GM18909 (cell line): Measurements from ENCODE around the gene SLC37A1.

Source experiments
- ATAC-seq: cut with Tn5 transposase; IDR thresholded peaks from one replicate; pipeline ENCODE4 v1.9.1; 2021; ENCODE audit warnings: mild to moderate bottlenecking; ENCODE audit not compliant: unreplicated experiment, poor library complexity

Gene SLC37A1

GRCh38 chr21:42556476-42556875 lies 42.8 kb downstream of the SLC37A1 start:
- ATAC-seq: no peak

- no peak for ATAC-seq
Measured at GRCh38 chr21:42556960-42557359, 43.3 kb downstream of the SLC37A1 start.

- ATAC-seq: no peak
Measured at GRCh38 chr21:42557420-42557819, 43.8 kb downstream of the SLC37A1 start.

GRCh38 chr21:42558368-42558767 lies 44.7 kb downstream of the SLC37A1 start:
- no peak for ATAC-seq

- no peak for ATAC-seq
Measured at GRCh38 chr21:42558846-42559245, 45.2 kb downstream of the SLC37A1 start.

- no peak for ATAC-seq
Measured at GRCh38 chr21:42559326-42559725, 45.7 kb downstream of the SLC37A1 start.

- ATAC-seq: no peak
Measured at GRCh38 chr21:42560517-42561179, 47.0 kb downstream of the SLC37A1 start.

GRCh38 chr21:42561762-42562650 lies 48.4 kb downstream of the SLC37A1 start:
- ATAC-seq: no peak

GRCh38 chr21:42562816-42563215 lies 49.2 kb downstream of the SLC37A1 start:
- ATAC-seq: no peak

GRCh38 chr21:42563261-42563660 lies 49.6 kb downstream of the SLC37A1 start:
- ATAC-seq: no peak

GRCh38 chr21:42563686-42564085 lies 50.0 kb downstream of the SLC37A1 start:
- ATAC-seq: no peak

- no peak for ATAC-seq
Measured at GRCh38 chr21:42564561-42564971, 50.9 kb downstream of the SLC37A1 start.

GRCh38 chr21:42565206-42565810 lies 51.7 kb downstream of the SLC37A1 start:
- ATAC-seq: no peak

GRCh38 chr21:42565886-42566523 lies 52.4 kb downstream of the SLC37A1 start:
- no peak for ATAC-seq

GRCh38 chr21:42566524-42567213 lies 53.0 kb downstream of the SLC37A1 start:
- no peak for ATAC-seq

GRCh38 chr21:42567214-42567555 lies 53.5 kb downstream of the SLC37A1 start:
- no peak for ATAC-seq

- no peak for ATAC-seq
Measured at GRCh38 chr21:42567861-42568260, 54.2 kb downstream of the SLC37A1 start.

- no peak for ATAC-seq
Measured at GRCh38 chr21:42568376-42568775, 54.7 kb downstream of the SLC37A1 start.

GRCh38 chr21:42568866-42569731 lies 55.4 kb downstream of the SLC37A1 start:
- no peak for ATAC-seq
